GM18520 (cell line): ENCODE measurements around the gene SEC16A.
A peak's percentile ranks its signal among the peaks of the same experiment; 100 is the strongest.

Source experiments
- ATAC-seq: cut with Tn5 transposase; IDR thresholded peaks from one replicate; pipeline ENCODE4 v1.9.1; 2021; ENCODE audit not compliant: unreplicated experiment

SEC16A gene

DNA sequence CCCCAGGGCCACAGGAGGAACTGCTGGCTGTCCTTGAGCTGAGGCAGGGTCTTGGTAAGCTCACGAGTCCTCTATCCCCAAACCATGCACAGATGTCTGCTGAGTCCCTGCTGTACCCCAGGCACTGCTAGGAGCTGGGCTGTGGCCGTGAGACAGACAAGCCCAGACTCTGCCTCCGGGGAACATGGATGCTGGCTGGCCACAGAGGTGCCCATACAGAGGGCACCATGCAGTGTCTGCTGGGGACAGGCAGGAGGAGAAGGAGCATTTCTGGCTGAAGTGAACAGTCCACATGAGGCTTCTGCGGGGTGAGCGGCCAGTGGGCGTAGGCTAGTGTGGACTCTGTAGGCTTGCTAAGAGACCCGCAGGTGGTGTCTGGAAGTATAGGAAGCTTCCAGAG is 4.8 kb upstream of the SEC16A start:
- no peak for ATAC-seq

- ATAC-seq: no peak
Observed at GRCh38 chr9:136486823-136487620, 4.2 kb upstream of the SEC16A start.

- ATAC-seq: no peak
Observed at GRCh38 chr9:136486131-136486530, 3.3 kb upstream of the SEC16A start.

DNA sequence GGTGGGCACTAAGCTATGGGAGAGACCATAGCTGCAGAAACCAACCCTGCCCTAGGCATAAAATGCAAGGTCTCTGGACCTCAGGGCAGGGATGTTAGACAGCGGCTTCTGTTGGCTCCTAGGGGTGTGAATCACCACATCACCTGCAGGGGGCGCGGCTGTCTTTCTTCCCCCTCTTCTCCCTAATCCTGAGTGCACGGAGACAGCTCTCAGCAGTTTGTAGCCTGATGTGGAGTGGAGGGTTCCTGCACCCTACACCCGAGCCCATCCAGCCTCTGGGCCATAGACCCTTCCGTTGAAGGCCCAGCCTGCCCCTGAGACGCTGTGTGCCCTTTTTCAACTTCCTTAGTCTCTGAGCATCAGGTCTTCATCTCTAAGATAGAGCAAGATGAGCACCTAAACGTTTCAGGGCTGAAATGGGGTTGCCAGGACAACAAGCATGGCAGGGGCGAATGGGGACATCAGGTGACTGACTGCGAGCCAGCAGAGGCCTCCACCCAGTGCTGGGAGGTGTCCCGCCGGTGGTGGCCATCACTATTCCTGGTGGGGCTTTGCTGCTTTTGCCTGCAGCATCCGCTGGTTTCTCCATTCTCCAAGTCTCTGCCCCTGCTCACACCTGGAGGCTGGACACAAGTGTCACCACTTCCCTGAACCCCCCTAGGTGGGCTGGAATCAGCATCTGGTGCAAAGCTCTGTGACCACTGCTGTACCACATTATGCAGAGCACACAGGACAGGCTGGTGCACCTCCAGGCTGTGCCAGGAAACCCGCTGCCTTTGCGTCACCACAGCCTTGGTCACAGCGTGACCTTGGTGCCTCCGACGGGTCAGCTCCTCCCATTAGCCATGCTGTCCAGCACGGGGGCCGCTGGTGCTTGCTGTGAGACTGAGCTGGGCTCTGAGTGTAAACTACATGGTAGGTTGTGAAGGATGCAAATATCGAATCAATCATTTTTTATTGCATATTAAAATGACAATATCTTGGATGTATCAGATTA is 2.5 kb upstream of the SEC16A start:
- no peak for ATAC-seq

GRCh38 chr9:136484153-136485048 is 1.6 kb upstream of the SEC16A start:
- ATAC-seq: no peak

DNA sequence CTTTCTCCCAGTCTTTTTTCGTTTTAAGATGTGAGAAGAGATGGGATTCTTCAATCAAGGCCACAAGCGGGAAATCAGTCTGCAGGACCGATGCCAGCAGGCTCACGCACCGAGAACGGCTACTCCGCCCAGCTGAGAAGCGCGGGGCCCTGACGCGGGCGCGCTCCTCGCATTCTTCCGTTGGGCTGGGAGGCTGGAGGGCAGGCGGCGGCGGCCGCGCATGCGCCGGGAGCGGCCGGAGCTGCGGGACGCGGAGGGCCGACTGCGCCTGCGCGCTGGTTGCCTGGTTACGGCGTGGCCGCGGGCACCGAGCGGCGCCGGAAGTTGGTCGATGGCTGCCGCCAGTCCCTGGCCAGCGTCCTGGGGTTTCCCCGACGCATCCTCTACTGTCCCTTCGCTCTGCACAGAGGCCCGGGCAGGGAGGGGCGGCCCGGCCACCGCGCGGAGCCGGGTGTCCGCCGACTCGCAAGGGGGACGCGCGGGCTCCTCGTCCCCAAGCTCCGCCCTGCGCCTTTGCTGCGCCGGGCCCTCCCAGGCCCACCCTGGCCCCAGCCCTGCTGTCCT is 831 bp upstream of the SEC16A start:
- ATAC-seq: peak; percentile 74

- ATAC-seq: no peak
Observed at GRCh38 chr9:136482046-136482792, 621 bp downstream of the SEC16A start.

DNA sequence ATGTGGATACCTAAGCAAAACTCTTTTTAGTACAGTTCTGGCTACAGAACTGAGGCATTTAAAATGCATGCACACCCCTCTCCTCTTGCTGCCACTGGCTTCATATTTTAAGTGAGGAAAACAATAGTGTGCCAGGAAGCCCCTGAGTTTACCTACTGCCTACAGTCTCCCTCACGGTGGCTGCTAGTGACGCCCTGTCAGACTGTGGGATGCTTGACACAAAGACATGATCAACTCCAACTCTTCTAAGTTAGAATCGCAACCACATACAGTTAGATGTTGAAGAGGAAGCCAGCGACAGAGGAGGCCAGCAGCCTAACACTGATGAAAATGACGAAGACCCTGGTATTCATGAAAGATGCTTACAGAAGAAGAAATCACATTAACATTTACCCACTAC is 1.3 kb downstream of the SEC16A start:
- no peak for ATAC-seq

DNA sequence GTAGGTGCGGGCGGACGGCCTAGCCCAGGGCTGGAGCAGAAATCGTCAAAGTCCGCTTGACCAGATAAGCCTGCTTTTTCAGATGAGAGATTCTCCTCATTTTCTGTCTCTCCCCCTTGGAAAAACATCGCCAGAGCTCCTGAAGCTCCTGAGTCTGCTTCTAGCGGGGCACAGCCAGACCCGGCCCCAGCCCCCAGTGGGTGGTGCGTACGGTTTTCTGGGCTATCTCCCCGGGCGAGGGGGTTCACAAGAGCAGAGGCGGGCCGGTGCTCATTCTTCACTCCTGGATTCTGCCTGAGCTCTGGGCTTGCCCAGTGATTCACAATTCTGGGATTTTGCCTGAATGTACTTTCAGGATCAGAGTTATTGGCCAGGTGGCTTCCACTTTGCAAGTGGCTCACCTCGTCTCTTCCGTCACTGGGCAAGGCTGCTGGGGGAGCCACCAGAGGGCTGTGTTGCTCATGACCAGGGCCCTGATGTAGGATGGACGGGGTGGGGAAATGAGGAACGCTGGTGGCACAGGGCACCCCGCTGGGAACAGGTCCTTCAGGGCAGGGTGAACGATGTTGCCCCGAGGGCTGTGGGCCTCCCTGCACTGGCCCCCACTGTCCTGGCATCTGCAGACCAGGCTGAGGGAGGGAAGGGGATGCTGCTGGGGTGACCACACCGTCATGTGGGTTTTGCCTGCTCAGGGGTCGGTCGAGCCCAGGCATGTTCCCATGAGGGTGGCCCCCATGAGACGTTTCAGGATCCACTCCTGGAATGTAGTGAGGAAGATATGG is 6.3 kb downstream of the SEC16A start:
- ATAC-seq: no peak

GRCh38 chr9:136474974-136475865 is 7.6 kb downstream of the SEC16A start:
- ATAC-seq: no peak

DNA sequence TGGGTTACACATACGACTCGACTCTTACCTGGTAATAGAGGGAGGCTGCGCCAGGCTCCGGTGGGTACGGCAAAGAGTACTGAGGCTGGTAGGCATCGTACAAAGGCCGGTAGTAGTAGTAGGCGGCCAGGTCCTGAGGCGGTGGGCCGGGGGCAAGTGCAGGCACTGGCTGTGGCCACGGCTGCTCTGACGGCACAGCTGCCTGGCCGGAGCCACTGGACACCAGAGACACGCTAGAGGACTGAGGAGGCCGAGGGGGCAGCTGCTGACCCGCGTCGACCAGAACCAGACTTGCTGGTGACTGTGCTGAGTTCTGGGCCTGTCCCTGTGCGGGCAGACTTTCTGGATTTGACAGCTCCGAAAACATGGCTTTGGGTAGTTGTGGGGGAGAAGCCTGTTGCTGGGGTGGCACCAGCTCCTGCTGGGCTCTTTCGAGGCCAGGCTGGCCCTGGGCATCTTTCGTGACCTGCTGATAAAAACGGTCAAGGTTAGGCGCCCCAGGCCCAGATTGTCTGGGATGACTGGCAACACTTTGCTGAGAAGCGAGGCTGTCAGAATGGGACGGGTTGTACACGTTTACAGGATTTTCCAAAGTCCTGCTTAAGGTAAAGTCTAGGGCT is 8.7 kb downstream of the SEC16A start:
- ATAC-seq: no peak

GRCh38 chr9:136473354-136473721 is 9.5 kb downstream of the SEC16A start:
- ATAC-seq: no peak

GRCh38 chr9:136472640-136473353 is 10.0 kb downstream of the SEC16A start:
- no peak for ATAC-seq

DNA sequence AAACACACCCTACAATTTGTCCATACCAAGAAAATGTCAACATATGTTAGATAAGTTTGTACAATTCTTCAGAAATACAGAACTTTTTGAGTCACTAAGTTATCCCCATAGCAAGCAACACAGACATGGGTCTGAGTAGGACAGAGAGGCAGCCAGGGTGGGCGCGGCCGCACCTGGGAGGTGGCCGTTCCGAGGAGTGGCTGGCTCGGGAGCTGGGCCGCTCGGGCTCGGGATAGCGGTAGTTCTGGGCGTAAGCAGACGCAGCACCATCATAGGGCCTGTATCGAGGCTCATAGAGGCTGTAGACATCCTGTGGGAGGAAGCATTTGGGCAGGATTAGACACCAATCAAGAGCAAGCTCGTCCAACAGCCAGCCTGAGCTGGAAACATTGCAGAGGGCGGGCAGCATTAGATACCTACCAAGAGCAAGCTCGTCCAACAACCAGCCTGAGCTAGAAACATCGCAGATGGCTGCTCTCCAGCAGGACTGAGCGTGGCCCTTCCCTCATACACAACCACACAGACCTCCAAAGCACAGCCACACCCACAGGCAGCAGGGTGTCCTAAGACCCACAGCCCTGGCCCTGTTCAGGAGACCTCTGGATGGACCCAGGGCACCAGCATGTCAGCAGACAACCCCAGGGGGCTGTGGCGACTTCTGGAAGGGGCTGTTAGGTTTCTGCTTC is 10.9 kb downstream of the SEC16A start:
- no peak for ATAC-seq

- ATAC-seq: no peak
Observed at GRCh38 chr9:136470792-136471469, 11.9 kb downstream of the SEC16A start.

DNA sequence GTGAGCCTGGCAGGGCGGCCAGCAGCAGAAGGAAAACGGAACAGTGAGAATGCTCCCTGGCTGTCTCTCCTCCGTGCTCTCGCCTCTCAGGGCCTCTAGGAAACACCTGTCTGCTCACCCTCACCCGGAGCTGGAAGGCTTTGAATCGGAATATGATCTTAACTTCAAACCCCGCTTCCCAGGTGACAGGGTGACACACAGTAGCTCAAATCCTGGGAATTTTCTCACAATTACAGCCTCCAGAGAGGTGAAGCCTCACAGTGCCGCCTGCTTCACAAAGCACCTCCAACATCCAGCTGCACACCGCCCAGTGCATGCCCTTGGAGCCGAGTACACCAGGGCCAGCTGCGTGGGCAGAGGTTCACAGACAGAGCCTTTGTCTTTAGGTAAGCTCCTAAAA is 12.5 kb downstream of the SEC16A start:
- ATAC-seq: no peak
